Neural cell (in vitro differentiated cells): ENCODE results near the gene CMTM8. TPM values are rescaled to one million over a fixed set of nuclear protein-coding genes. Genes with fewer than 3 reads are reported as not detected.

Experiments
- H2AFZ ChIP-seq: fragments of 200-600, 300-800 bp; sonication (generic), shearing (Covaris generic); 2 replicates; pipeline ENCODE4 v1.6.0; 2014; ENCODE audit warnings: low read depth, mild to moderate bottlenecking, antibody characterized with exemption, low read length, moderate library complexity
- H3F3A ChIP-seq: fragments of 200-600 bp; shearing (Covaris generic); 2 replicates; pipeline ENCODE4 v1.6.1; 2016; ENCODE audit warnings: mild to moderate bottlenecking, moderate library complexity, mixed read lengths, antibody characterized with exemption, low read length; ENCODE audit not compliant: insufficient read depth, poor library complexity, severe bottlenecking
- H3K27ac ChIP-seq: fragments of 200-600, 300-800 bp; sonication (generic), shearing (Covaris generic); 2 replicates; pipeline ENCODE4 v1.5.1; 2014; ENCODE audit warnings: mild to moderate bottlenecking, low read length, moderate library complexity
- H3K27me3 ChIP-seq: fragments of 300-800, 200-600 bp; sonication (generic), shearing (Covaris generic); 2 replicates; pipeline ENCODE4 v1.6.0; 2014; ENCODE audit warnings: mild to moderate bottlenecking, low read depth, low read length, moderate library complexity; ENCODE audit not compliant: insufficient read depth
- H3K36me3 ChIP-seq: fragments of 300-800, 200-600 bp; sonication (generic), shearing (Covaris generic); 2 replicates; pipeline ENCODE4 v1.5.1; 2014; ENCODE audit warnings: mild to moderate bottlenecking, antibody characterized with exemption, low read length, moderate library complexity; ENCODE audit not compliant: insufficient read depth
- H3K4me2 ChIP-seq: fragments of 300-800, 200-600 bp; sonication (generic), shearing (Covaris generic); 2 replicates; pipeline ENCODE4 v1.6.0; 2014; ENCODE audit warnings: mild to moderate bottlenecking, low read length
- H3K4me3 ChIP-seq: fragments of 300-800, 200-600 bp; sonication (generic), shearing (Covaris generic); 2 replicates; pipeline ENCODE4 v1.5.1; 2014; ENCODE audit warnings: mild to moderate bottlenecking, low read length, moderate library complexity
- H3K79me2 ChIP-seq: fragments of 200-600 bp; shearing (Covaris generic); replicated peaks from 2 replicates; pipeline ENCODE4 v1.6.0; 2014; ENCODE audit warnings: mild to moderate bottlenecking, low read length, moderate library complexity; ENCODE audit not compliant: insufficient read depth
- H3K9ac ChIP-seq: fragments of 300-800, 200-600 bp; sonication (generic), shearing (Covaris generic); 2 replicates; pipeline ENCODE4 v1.6.1; 2016; ENCODE audit warnings: mild to moderate bottlenecking, low read length, mixed read lengths
- H3K9me2 ChIP-seq: fragments of 200-600 bp; shearing (Covaris generic); 2 replicates; pipeline ENCODE4 v1.6.1; 2016; ENCODE audit warnings: mild to moderate bottlenecking, low read length, mixed read lengths; ENCODE audit not compliant: insufficient read depth
- H3K9me3 ChIP-seq: fragments of 200-600, 300-800 bp; sonication (generic), shearing (Covaris generic); 2 replicates; pipeline ENCODE4 v1.6.1; 2016; ENCODE audit warnings: mild to moderate bottlenecking, mixed run types, low read length, moderate library complexity, mixed read lengths
- H4K20me1 ChIP-seq: fragments of 200-600 bp; shearing (Covaris generic); 2 replicates; pipeline ENCODE4 v1.6.1; 2016; ENCODE audit warnings: mild to moderate bottlenecking, mixed run types; ENCODE audit not compliant: insufficient read depth
- EP300 ChIP-seq: fragments of 450-650 bp; conservative IDR thresholded peaks from 2 replicates; pipeline ENCODE4 v1.6.1; 2014; ENCODE audit warnings: antibody characterized with exemption, mild to moderate bottlenecking, moderate library complexity; ENCODE audit not compliant: poor library complexity, severe bottlenecking
- EZH2 ChIP-seq: fragments of 200-600, 300-800 bp; shearing (Covaris generic), sonication (generic); IDR thresholded peaks from 2 replicates; pipeline ENCODE4 v1.6.1; 2014; ENCODE audit warnings: antibody characterized with exemption, low read length, borderline replicate concordance, mild to moderate bottlenecking; ENCODE audit not compliant: insufficient read depth, poor library complexity, severe bottlenecking
- MXI1 ChIP-seq: fragments of 450-650 bp; conservative IDR thresholded peaks from 2 replicates; pipeline ENCODE4 v1.6.1; 2014; ENCODE audit warnings: antibody characterized with exemption, mild to moderate bottlenecking; ENCODE audit not compliant: poor library complexity, severe bottlenecking
- POLR2AphosphoS5 ChIP-seq: IDR thresholded peaks from 2 replicates; pipeline ENCODE4 v1.6.1; 2012
- RAD21 ChIP-seq: fragments of 450-650 bp; conservative IDR thresholded peaks from 2 replicates; pipeline ENCODE4 v1.6.1; 2014; ENCODE audit warnings: antibody characterized with exemption, mild to moderate bottlenecking, moderate library complexity
- SMC3 ChIP-seq: fragments of 450-650 bp; conservative IDR thresholded peaks from 2 replicates; pipeline ENCODE4 v1.6.1; 2014; ENCODE audit warnings: antibody characterized with exemption, mild to moderate bottlenecking, moderate library complexity; ENCODE audit not compliant: poor library complexity
- TAF1 ChIP-seq: IDR thresholded peaks from 2 replicates; pipeline ENCODE4 v1.6.1; 2012; ENCODE audit warnings: low read depth
- polyA plus RNA-seq: library from polyadenylated mRNA; depleted of rRNA; stranded (reverse); fragments of >200 nt; gene quantifications from 2 replicates; pipeline ENCODE4 v1.2.3, GENCODE V29; 2014
- TF ChIP-seq, protein P1 (sequence below): fragments of 450-650 bp; IDR thresholded peaks from 2 replicates; pipeline ENCODE4 v1.5.1; 2014; ENCODE audit warnings: antibody characterized with exemption, mild to moderate bottlenecking, moderate library complexity; ENCODE audit not compliant: poor library complexity, severe bottlenecking
- TF ChIP-seq, protein P2 (sequence below): IDR thresholded peaks from 2 replicates; pipeline ENCODE4 v1.6.1; 2012; ENCODE audit warnings: borderline replicate concordance

CMTM8 gene
- polyA plus RNA-seq, 1 donor from 2014 or later: not detected

DNA sequence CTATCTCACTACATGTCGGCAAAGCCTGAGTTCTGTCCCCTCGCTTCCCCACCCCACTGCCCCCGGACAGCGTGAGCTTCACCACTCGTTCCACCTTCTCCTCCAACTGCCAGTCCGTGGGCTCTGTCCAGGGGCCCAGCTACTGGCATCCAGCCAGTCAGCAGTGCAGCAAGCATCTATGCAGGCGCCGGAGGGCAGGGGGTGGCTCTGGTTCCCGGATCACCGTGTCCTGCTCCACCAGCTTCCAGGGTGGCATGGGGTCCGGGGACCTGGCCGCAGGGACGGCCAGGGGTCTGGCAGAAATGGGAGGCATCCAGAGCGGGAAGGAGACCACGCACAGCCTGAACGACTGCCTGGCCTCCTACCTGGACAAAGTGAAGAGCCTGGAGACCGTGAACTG lies 20.4 kb downstream of the CMTM8 start:
- H3K9me2 ChIP-seq: no peaks in the 10 kb centered on the region
- no peaks in the 10 kb centered on the region for H3F3A ChIP-seq
- H3K4me2 ChIP-seq: no peak overlapping the region
- H3K79me2 ChIP-seq: no peaks in the 10 kb centered on the region
- no peak overlapping the region for H3K4me3 ChIP-seq
- no peak overlapping the region for H2AFZ ChIP-seq
- H3K9me3 ChIP-seq: no peaks in the 10 kb centered on the region
- no peak for TF ChIP-seq SMC3
- TF ChIP-seq, protein P1, sequence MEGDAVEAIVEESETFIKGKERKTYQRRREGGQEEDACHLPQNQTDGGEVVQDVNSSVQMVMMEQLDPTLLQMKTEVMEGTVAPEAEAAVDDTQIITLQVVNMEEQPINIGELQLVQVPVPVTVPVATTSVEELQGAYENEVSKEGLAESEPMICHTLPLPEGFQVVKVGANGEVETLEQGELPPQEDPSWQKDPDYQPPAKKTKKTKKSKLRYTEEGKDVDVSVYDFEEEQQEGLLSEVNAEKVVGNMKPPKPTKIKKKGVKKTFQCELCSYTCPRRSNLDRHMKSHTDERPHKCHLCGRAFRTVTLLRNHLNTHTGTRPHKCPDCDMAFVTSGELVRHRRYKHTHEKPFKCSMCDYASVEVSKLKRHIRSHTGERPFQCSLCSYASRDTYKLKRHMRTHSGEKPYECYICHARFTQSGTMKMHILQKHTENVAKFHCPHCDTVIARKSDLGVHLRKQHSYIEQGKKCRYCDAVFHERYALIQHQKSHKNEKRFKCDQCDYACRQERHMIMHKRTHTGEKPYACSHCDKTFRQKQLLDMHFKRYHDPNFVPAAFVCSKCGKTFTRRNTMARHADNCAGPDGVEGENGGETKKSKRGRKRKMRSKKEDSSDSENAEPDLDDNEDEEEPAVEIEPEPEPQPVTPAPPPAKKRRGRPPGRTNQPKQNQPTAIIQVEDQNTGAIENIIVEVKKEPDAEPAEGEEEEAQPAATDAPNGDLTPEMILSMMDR: no peak
- no peak for TF ChIP-seq TAF1
- TF ChIP-seq RAD21: no peak
- no peak for TF ChIP-seq MXI1
- no peak for TF ChIP-seq EZH2
- no peak for TF ChIP-seq EP300
- TF ChIP-seq, protein P2, sequence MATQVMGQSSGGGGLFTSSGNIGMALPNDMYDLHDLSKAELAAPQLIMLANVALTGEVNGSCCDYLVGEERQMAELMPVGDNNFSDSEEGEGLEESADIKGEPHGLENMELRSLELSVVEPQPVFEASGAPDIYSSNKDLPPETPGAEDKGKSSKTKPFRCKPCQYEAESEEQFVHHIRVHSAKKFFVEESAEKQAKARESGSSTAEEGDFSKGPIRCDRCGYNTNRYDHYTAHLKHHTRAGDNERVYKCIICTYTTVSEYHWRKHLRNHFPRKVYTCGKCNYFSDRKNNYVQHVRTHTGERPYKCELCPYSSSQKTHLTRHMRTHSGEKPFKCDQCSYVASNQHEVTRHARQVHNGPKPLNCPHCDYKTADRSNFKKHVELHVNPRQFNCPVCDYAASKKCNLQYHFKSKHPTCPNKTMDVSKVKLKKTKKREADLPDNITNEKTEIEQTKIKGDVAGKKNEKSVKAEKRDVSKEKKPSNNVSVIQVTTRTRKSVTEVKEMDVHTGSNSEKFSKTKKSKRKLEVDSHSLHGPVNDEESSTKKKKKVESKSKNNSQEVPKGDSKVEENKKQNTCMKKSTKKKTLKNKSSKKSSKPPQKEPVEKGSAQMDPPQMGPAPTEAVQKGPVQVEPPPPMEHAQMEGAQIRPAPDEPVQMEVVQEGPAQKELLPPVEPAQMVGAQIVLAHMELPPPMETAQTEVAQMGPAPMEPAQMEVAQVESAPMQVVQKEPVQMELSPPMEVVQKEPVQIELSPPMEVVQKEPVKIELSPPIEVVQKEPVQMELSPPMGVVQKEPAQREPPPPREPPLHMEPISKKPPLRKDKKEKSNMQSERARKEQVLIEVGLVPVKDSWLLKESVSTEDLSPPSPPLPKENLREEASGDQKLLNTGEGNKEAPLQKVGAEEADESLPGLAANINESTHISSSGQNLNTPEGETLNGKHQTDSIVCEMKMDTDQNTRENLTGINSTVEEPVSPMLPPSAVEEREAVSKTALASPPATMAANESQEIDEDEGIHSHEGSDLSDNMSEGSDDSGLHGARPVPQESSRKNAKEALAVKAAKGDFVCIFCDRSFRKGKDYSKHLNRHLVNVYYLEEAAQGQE: no peak
- no peak for TF ChIP-seq POLR2AphosphoS5
- no peak overlapping the region for H3K27ac ChIP-seq
- H3K9ac ChIP-seq: no peak overlapping the region
- no peaks in the 10 kb centered on the region for H3K27me3 ChIP-seq
- H3K36me3 ChIP-seq: no peaks in the 10 kb centered on the region
- no peaks in the 10 kb centered on the region for H4K20me1 ChIP-seq

DNA sequence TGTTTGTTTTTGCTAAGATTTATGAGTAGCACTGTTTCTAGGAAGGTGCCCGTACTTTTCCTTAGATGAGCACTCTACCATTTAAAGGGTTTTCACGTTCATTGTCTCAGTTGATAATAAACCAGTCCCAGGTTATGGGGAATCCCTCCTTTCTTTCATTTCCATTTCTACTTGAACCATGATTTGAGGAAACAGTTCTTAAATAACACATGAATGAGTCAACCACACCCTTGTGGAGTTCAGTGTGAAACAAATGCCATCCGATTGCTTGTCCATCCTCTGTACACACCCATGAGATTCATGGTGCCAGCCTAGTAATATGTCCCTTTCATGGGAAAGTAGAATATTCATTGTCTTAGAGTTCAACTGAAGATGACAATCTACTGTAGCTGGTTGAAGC lies 23.1 kb downstream of the CMTM8 start:
- TF ChIP-seq, protein P2: no peak
- TF ChIP-seq MXI1: no peak

More for the DNA sequence above, 23.1 kb downstream of the CMTM8 start:
- Histone ChIP-seq H3K36me3 (no peaks in the 10 kb centered on the region), H3K27me3 (no peaks in the 10 kb centered on the region), H4K20me1 (no peaks in the 10 kb centered on the region), H3K4me3 (no peak overlapping the region), H3K9me2 (no peaks in the 10 kb centered on the region), H3K79me2 (no peaks in the 10 kb centered on the region), H3K9me3 (no peaks in the 10 kb centered on the region), H3K9ac (no peak overlapping the region), H2AFZ (no peak overlapping the region), H3K27ac (no peak overlapping the region), H3K4me2 (no peak overlapping the region), H3F3A (no peaks in the 10 kb centered on the region)
